Mammary epithelial cell (primary cell): Measurements from ENCODE around the gene ATXN1.

ENCODE experiments used
- EZH2 ChIP-seq: IDR thresholded peaks from 2 replicates; pipeline ENCODE4 v1.6.1; 2012; ENCODE audit warnings: low read length, inconsistent platforms, borderline replicate concordance
- TF ChIP-seq, protein P1 (sequence below), 2 donors: IDR thresholded peaks in 1 of 2; conservative IDR thresholded peaks in 1 of 2; 2 replicates each; pipeline ENCODE4 v1.5.1; 2011 to 2012; ENCODE audit warnings: inconsistent platforms in 2 of 2, low read length in 2 of 2, mild to moderate bottlenecking in 2 of 2, control low read depth in 1 of 2, low read depth in 1 of 2; ENCODE audit not compliant: insufficient read depth in 1 of 2; ENCODE audit errors: extremely low read depth in 1 of 2

DNA sequence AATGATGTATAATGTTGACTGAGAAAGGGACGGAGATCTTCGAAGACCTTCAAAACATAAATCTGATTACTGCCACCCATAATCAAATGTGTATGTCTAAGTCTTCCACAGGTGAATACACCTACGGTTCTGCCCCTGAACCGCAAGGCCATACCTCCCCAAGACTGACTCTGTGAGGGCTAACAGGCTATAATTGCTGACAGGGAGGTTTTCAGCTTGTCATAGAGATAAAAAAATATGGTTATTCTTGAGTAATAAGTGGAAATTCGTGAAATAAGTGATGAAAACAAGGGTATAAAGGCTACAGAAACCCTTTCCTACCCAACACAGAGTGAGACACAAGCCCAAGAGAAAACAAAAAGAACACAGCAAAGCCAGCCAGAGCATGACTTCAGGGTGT, 188.9 kb downstream of the ATXN1 start:
- TF ChIP-seq, protein P1, sequence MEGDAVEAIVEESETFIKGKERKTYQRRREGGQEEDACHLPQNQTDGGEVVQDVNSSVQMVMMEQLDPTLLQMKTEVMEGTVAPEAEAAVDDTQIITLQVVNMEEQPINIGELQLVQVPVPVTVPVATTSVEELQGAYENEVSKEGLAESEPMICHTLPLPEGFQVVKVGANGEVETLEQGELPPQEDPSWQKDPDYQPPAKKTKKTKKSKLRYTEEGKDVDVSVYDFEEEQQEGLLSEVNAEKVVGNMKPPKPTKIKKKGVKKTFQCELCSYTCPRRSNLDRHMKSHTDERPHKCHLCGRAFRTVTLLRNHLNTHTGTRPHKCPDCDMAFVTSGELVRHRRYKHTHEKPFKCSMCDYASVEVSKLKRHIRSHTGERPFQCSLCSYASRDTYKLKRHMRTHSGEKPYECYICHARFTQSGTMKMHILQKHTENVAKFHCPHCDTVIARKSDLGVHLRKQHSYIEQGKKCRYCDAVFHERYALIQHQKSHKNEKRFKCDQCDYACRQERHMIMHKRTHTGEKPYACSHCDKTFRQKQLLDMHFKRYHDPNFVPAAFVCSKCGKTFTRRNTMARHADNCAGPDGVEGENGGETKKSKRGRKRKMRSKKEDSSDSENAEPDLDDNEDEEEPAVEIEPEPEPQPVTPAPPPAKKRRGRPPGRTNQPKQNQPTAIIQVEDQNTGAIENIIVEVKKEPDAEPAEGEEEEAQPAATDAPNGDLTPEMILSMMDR (conservative IDR thresholded peaks at IDR 0.05 in 1 of 2, IDR thresholded peaks at IDR 0.05 in 1 of 2; ENCODE audit: extremely low read depth in 1 of 2, insufficient read depth in 1 of 2, low read depth in 1 of 2, low read length in 2 of 2) = no peak
- TF ChIP-seq EZH2 = no peak
